SK-N-SH treated with all-trans-retinoic acid at 6 μM for 48 hours (cell line): ENCODE data around the gene PLCB1.

ENCODE experiments used
- ARNTL ChIP-seq: fragments of 450-650 bp; formaldehyde crosslinking; IDR thresholded peaks from 2 replicates; pipeline ENCODE4 v1.5.0; 2020; ENCODE audit warnings: low read depth, mild to moderate bottlenecking, moderate library complexity, borderline replicate concordance
- CREB5 ChIP-seq: fragments of 250-450 bp; sonication (Bioruptor Pico); IDR thresholded peaks from 2 replicates; pipeline ENCODE4 v1.5.1; 2020; ENCODE audit warnings: low read depth, mild to moderate bottlenecking, moderate library complexity
- CSDC2 ChIP-seq: fragments of 250-450 bp; sonication (Bioruptor Pico); IDR thresholded peaks from 2 replicates; pipeline ENCODE4 v1.5.0; 2020; ENCODE audit warnings: mild to moderate bottlenecking, moderate library complexity
- PATZ1 ChIP-seq: fragments of 250-450 bp; sonication (Bioruptor Pico); IDR thresholded peaks from 2 replicates; pipeline ENCODE4 v1.8.0; 2020; ENCODE audit warnings: mild to moderate bottlenecking, moderate library complexity, borderline replicate concordance
- RARB ChIP-seq: fragments of 250-450 bp; sonication (Bioruptor Pico); IDR thresholded peaks from 2 replicates; pipeline ENCODE4 v1.8.0; 2021; ENCODE audit warnings: mild to moderate bottlenecking, moderate library complexity
- TCF4 ChIP-seq: fragments of 250-450 bp; sonication (Bioruptor Pico); IDR thresholded peaks from 2 replicates; pipeline ENCODE4 v1.8.0; 2021; ENCODE audit warnings: mild to moderate bottlenecking, moderate library complexity, borderline replicate concordance
- ZFP3 ChIP-seq: fragments of 250-450 bp; sonication (Bioruptor Pico); IDR thresholded peaks from 2 replicates; pipeline ENCODE4 v1.5.0; 2020; ENCODE audit warnings: mild to moderate bottlenecking, moderate library complexity
- ZFP30 ChIP-seq: fragments of 450-650 bp; formaldehyde crosslinking; IDR thresholded peaks from 2 replicates; pipeline ENCODE4 v1.5.0; 2022; ENCODE audit warnings: mild to moderate bottlenecking, moderate library complexity
- ZNF565 ChIP-seq: fragments of 450-650 bp; formaldehyde crosslinking; conservative IDR thresholded peaks from 2 replicates; pipeline ENCODE4 v1.5.0; 2020; ENCODE audit warnings: low read depth, mild to moderate bottlenecking, moderate library complexity
- ZNF8 ChIP-seq: fragments of 450-650 bp; formaldehyde crosslinking; IDR thresholded peaks from 2 replicates; pipeline ENCODE4 v1.5.0; 2020; ENCODE audit warnings: mild to moderate bottlenecking, moderate library complexity

GRCh38 chr20:8210749-8211148, 78.7 kb downstream of the PLCB1 start:
- no peak for TF ChIP-seq ARNTL (CRISPR knock-in tag)
- no peak for TF ChIP-seq RARB (CRISPR knock-in tag)
- TF ChIP-seq ZFP30 (CRISPR knock-in tag) = no peak
- no peak for TF ChIP-seq CSDC2 (CRISPR knock-in tag)
- no peak for TF ChIP-seq ZNF565 (CRISPR knock-in tag)
- TF ChIP-seq ZNF8 (CRISPR knock-in tag) = no peak
- no peak for TF ChIP-seq CREB5 (CRISPR knock-in tag)
- TF ChIP-seq PATZ1 (CRISPR knock-in tag) = no peak
- no peak for TF ChIP-seq TCF4 (CRISPR knock-in tag)
- no peak for TF ChIP-seq ZFP3 (CRISPR knock-in tag)
